Skeletal muscle cell (primary cell): ENCODE data around the gene ITSN1.
"Not testable (repeated sequence)": the region's sequence is repeated elsewhere in the genome, so short reads cannot be mapped to it uniquely, and the experiment has no call there.

Source experiments
- DNase-seq: peaks from one replicate; pipeline ENCODE4 v3.0.0-alpha.2; 2010; ENCODE audit warnings: low read depth
- H3K4me3 ChIP-seq: 2 replicates; pipeline ENCODE4 v1.5.1; 2011; ENCODE audit warnings: low read depth, mild to moderate bottlenecking, control low read depth, low read length, moderate library complexity

The ITSN1 gene

GRCh38 chr21:33897739-33898138, 255.4 kb downstream of the ITSN1 start:
- DNase-seq: no peak
- H3K4me3 ChIP-seq: no peak overlapping the region

DNA sequence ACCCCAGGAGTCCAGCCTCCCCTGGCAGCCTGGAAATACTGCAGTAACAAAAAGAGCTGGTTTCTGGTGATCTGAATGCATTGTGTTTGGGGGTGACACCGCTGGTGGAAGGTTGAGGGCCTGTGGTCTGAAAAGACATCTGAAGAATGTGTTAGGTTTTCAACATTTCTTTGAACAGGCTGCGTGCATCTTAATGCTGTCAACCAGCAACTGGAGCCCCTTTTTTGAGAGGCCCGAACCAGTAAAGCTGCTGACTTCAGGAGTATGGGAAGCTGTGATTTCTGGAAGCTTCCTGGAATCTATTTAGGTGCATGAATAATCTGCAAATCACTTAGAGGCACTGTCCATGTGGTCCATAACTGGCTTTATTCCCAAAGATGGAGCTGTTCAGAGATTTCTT, 256.3 kb downstream of the ITSN1 start:
- no peak for DNase-seq

GRCh38 chr21:33899199-33899598, 256.9 kb downstream of the ITSN1 start:
- DNase-seq: no peak

More for the DNA sequence above, 256.3 kb downstream of the ITSN1 start:
- no peak overlapping the region for H3K4me3 ChIP-seq

GRCh38 chr21:33901412-33902288, 259.3 kb downstream of the ITSN1 start:
- no peak overlapping the region for H3K4me3 ChIP-seq
- peak; percentile 31 for DNase-seq

More at GRCh38 chr21:33899199-33899598, 256.9 kb downstream of the ITSN1 start:
- H3K4me3 ChIP-seq: no peak overlapping the region

GRCh38 chr21:33902349-33902748, 260.0 kb downstream of the ITSN1 start:
- no peak for DNase-seq
- H3K4me3 ChIP-seq: no peak overlapping the region

DNA sequence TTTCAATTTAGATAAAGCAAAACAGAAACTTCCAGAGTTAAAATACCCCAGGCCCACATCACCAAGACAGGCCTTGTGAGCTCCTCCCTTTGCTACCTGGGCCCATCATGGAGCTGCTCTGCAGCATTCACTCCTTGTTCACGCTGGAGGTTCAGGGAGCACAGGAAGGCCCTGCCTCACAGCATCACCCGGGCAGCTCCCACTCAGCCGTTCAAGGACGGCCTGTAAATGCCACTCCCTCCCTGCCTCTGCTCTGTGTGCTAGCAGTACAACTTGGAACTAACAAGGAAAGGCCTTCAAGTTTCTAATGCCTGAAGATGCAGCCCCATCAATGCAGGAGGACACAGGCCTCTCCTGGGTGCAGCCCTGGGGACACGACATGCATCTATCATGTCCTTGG, 261.7 kb downstream of the ITSN1 start:
- no peak for DNase-seq
- no peak overlapping the region for H3K4me3 ChIP-seq

GRCh38 chr21:33908760-33909159, 266.5 kb downstream of the ITSN1 start:
- no peak overlapping the region for H3K4me3 ChIP-seq
- DNase-seq: no peak

DNA sequence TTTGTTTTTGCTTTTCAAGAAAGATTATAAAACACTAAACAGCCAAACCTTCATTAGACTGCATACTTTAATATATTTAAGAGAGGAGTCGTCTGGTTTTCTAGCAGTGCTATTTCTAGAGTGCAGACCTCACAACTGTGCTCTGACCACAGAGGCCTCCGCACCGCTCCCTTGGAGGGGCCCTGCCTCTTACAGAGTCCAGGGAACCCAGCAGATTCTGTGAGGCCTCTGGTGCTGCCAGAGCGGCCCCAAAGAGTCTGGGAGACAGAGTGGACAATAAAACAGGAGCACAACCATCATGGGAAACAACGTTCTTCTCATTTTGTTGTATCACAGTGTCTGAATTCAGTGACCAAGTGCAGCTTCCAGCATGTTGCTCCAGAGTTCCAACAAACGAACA, 267.5 kb downstream of the ITSN1 start:
- no peak for DNase-seq

DNA sequence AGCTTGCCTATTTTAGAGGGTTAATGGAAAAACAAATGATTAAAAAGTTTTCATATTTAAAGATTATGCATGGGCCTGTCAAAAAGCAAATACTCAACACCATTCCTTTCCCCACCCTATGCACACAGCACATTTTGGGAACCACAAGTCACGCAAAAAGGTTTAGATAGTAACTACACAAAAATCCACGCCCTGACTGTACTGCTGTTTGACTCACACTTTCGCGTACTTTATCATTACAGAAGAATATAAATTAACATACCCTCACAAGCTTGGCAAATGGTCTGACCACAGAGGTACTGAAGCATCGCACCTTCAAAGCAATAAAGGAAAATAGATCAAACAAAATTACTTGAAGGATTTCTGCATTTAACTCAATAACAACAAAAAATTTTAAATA, 271.9 kb downstream of the ITSN1 start:
- DNase-seq: no peak
- H3K4me3 ChIP-seq: no peak overlapping the region

More for the DNA sequence above, 267.5 kb downstream of the ITSN1 start:
- no peak overlapping the region for H3K4me3 ChIP-seq

GRCh38 chr21:33915368-33916199, 273.3 kb downstream of the ITSN1 start, which contains the start of gene ATP5PO:
Gene ATP5PO (minus strand): TSS chr21:33915804. CDS start chr21:33915763, 41 bp downstream.
- H3K4me3 ChIP-seq: peak within 1 kb of the TSS; percentile 88
- DNase-seq: peak; percentile 95

DNA sequence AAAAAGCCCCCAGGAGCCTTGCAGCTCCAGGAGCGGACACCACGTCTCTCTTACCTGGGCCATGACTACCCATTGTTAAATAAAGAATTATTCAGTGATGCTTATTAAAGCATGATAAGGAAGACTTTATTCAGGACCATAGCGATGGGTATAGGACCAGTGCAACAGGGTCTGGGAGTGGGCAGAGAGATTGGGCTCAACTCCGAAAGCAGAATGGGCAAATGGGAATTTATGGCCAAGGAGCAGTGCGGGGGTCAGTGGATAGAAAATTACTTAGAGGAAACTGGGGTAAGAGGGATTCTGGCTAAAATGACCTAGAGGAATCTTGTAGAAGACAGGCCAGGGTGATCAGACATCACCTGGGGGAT, 273.9 kb downstream of the ITSN1 start:
- no peak for DNase-seq

DNA sequence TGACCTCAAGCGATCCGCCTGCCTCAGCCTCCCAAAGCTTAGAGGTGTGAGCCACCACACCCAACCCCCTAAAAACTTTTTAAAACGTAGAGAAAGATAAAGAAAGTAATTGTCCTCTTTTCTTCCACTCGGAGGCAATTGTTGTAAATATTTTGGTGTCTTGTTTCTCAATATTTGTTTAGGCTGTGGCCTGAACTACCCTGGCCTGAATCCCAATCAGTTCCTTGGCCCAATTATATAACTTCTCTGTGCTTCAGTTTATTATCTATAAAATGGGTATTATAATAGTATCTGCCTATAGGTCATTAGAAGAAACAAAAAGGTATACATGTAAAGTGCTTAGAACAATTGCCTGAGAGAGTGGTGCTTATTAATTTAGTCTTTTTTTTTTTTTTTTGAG, 275.1 kb downstream of the ITSN1 start:
- no peak for DNase-seq

More for the DNA sequence above, 273.9 kb downstream of the ITSN1 start:
- peak overlapping the region; percentile 88 for H3K4me3 ChIP-seq

GRCh38 chr21:33924079-33924765, 281.9 kb downstream of the ITSN1 start:
- DNase-seq: no peak
- no peak overlapping the region for H3K4me3 ChIP-seq

More for the DNA sequence above, 275.1 kb downstream of the ITSN1 start:
- no peak overlapping the region for H3K4me3 ChIP-seq

DNA sequence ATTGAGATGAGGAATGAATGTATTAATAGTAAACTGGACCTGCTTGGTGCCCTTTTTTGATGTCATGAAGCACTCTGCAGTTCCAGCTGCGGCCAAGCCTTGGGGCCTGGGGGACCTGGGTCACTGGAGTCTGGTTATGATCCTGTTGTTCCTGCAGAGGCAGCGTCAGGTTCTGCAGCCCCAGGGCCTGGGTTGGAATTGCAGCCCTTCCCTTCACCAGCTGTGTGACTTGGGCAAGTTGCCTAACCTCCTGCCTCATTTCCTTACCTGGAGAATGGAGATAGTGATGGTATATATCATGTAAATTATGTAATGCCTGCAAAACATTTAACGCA, 282.4 kb downstream of the ITSN1 start:
- no peak for DNase-seq

GRCh38 chr21:33926248-33926647, 283.9 kb downstream of the ITSN1 start:
- H3K4me3 ChIP-seq, DNase-seq: not testable (repeated sequence)

More for the DNA sequence above, 282.4 kb downstream of the ITSN1 start:
- no peak overlapping the region for H3K4me3 ChIP-seq

- not testable (repeated sequence) for DNase-seq
These were observed 288.9 kb downstream of the ITSN1 start for GRCh38 chr21:33931052-33931798.

GRCh38 chr21:33931799-33932390, 289.6 kb downstream of the ITSN1 start:
- peak overlapping the region; percentile 20 for H3K4me3 ChIP-seq
- no peak for DNase-seq

More at GRCh38 chr21:33931052-33931798, 288.9 kb downstream of the ITSN1 start:
- peak overlapping the region; percentile 20 for H3K4me3 ChIP-seq

DNA sequence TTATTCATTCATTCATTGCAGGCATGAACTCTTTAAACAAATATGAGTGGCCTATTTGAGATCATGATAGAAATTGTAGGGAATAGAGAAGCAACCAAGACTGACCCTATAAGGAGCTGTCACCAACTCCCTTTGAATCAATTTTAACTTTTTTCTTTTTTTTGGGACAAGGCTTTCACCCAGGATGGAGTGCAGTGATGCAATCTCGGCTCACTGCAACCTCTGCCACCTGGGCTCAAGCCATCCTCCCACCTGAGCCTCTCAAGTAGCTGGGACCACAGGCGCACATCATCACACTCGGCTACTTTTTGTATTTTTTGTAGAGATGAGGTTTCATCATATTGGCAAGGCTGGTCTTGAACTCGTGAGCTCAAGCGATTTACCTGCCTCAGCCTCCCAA, 290.4 kb downstream of the ITSN1 start:
- no peak for DNase-seq
- H3K4me3 ChIP-seq: no peak overlapping the region
